BJ (cell line): ENCODE results near the gene PHLDB1. TPM values are rescaled to one million over a fixed set of nuclear protein-coding genes. Genes with fewer than 3 reads are reported as not detected.
"Not testable (repeated sequence)": the region's sequence is repeated elsewhere in the genome, so short reads cannot be mapped to it uniquely, and the experiment has no call there.

ENCODE experiments used
- CTCF ChIA-PET: fragments of 350-600 bp; formaldehyde crosslinking; extraction: SDS; loops from one replicate; lab custom pipeline; 2021; ENCODE audit warnings: antibody characterized with exemption, inconsistent platforms; lab: Yijun Ruan, JAX
- POLR2A ChIA-PET: fragments of 300-600 bp; sonication (Branson Sonifier 250); formaldehyde crosslinking; extraction: SDS; loops from one replicate; lab custom pipeline; 2021; ENCODE audit warnings: antibody characterized with exemption; lab: Charles Lee
- DNase-seq: peaks from one replicate; pipeline ENCODE4 v3.0.0-alpha.2; 2011; ENCODE audit warnings: low read depth
- H3K27me3 ChIP-seq: 2 replicates; pipeline ENCODE4 v1.6.0; 2011; ENCODE audit warnings: low read length; ENCODE audit not compliant: control insufficient read depth, insufficient read depth
- H3K36me3 ChIP-seq: 2 replicates; pipeline ENCODE4 v1.5.1; 2011; ENCODE audit warnings: low read length; ENCODE audit not compliant: control insufficient read depth, insufficient read depth
- H3K4me3 ChIP-seq: 2 replicates; pipeline ENCODE4 v1.5.1; 2011; ENCODE audit warnings: low read depth, mild to moderate bottlenecking, control low read depth, low read length
- polyA minus RNA-seq: library from RNA; depleted of rRNA, polyadenylated mRNA; stranded (reverse); fragments of >200 nt; gene quantifications from 2 replicates; pipeline ENCODE4 v1.2.3, GENCODE V29; 2011; rRNA and poly(A)+ RNA removed
- polyA plus RNA-seq: library from polyadenylated mRNA; depleted of rRNA; stranded (reverse); fragments of >200 nt; gene quantifications from 2 replicates; pipeline ENCODE4 v1.2.3, GENCODE V29; 2011; rRNA removed
- TF ChIP-seq, protein P1 (sequence below): IDR thresholded peaks from 2 replicates; pipeline ENCODE4 v1.5.1; 2011; ENCODE audit warnings: low read depth, mild to moderate bottlenecking, control low read depth, inconsistent platforms, low read length, moderate library complexity; ENCODE audit not compliant: insufficient read depth

PHLDB1 gene
- polyA plus RNA-seq (51.1 and 74.7 TPM in 2 replicates), polyA minus RNA-seq (75.4 and 90.5 TPM in 2 replicates)

GRCh38 chr11:118607401-118608359, at the start of gene PHLDB1:
Gene PHLDB1 (plus strand): TSS chr11:118607615. CDS start chr11:118613837, 6,222 bp downstream.
- TF ChIP-seq, protein P1, sequence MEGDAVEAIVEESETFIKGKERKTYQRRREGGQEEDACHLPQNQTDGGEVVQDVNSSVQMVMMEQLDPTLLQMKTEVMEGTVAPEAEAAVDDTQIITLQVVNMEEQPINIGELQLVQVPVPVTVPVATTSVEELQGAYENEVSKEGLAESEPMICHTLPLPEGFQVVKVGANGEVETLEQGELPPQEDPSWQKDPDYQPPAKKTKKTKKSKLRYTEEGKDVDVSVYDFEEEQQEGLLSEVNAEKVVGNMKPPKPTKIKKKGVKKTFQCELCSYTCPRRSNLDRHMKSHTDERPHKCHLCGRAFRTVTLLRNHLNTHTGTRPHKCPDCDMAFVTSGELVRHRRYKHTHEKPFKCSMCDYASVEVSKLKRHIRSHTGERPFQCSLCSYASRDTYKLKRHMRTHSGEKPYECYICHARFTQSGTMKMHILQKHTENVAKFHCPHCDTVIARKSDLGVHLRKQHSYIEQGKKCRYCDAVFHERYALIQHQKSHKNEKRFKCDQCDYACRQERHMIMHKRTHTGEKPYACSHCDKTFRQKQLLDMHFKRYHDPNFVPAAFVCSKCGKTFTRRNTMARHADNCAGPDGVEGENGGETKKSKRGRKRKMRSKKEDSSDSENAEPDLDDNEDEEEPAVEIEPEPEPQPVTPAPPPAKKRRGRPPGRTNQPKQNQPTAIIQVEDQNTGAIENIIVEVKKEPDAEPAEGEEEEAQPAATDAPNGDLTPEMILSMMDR = peak; percentile 79

GRCh38 chr11:118560806-118561205, 46.6 kb upstream of the PHLDB1 start:
- ChIA-PET POLR2A (no interaction called here), CTCF (no interaction called here)
- TF ChIP-seq, protein P1 = no peak
- DNase-seq = no peak
- Histone ChIP-seq H3K27me3 (no peaks in the 10 kb centered on the region), H3K4me3 (no peak overlapping the region), H3K36me3 (peaks cover 4% of the 10 kb centered on the region; the same call in 1 of the 2 replicates)

More at GRCh38 chr11:118607401-118608359, at the start of gene PHLDB1:
- no peak for DNase-seq
- CTCF ChIA-PET = interaction anchor here (0.8 to 10.8 kb wide), 11 partner anchors 13 to 320 kb away, joined by 3 to 78 read pairs (median 4); no protein-coding TSS in a partner anchor
- POLR2A ChIA-PET = interaction anchor here (0.6 to 2.2 kb wide), 5 partner anchors 11 to 309 kb away, joined by 3 to 20 read pairs (median 8); no protein-coding TSS in a partner anchor
- H3K36me3 ChIP-seq = 0 out of 2 replicates have a peak, but pooled peaks cover 2% of the 10 kb centered on the region
- H3K4me3 ChIP-seq = peak within 1 kb of the TSS; percentile 68
- no peaks in the 10 kb centered on the region for H3K27me3 ChIP-seq

GRCh38 chr11:118565051-118565450, 42.4 kb upstream of the PHLDB1 start:
- DNase-seq = no peak
- H3K4me3 ChIP-seq = peak overlapping the region; percentile 23
- CTCF ChIA-PET = interaction anchor here (0.6 kb wide), 1 partner anchor 155 kb away, joined by 4 read pairs; no protein-coding TSS in a partner anchor

GRCh38 chr11:118569670-118570069, 37.7 kb upstream of the PHLDB1 start:
- no peaks in the 10 kb centered on the region for H3K27me3 ChIP-seq
- TF ChIP-seq, protein P1 = no peak
- H3K36me3 ChIP-seq = no peaks in the 10 kb centered on the region
- no peak overlapping the region for H3K4me3 ChIP-seq
- no peak for DNase-seq
- ChIA-PET CTCF (interaction anchor here (1.1 to 1.2 kb wide), 2 partner anchors 47 to 81 kb away, joined by 3 read pairs; no protein-coding TSS in a partner anchor), POLR2A (no interaction called here)

More at GRCh38 chr11:118565051-118565450, 42.4 kb upstream of the PHLDB1 start:
- TF ChIP-seq, protein P1 = no peak
- POLR2A ChIA-PET = no interaction called here
- Histone ChIP-seq H3K27me3 (no peaks in the 10 kb centered on the region), H3K36me3 (no peaks in the 10 kb centered on the region)

- Histone ChIP-seq H3K4me3 (no peak overlapping the region), H3K27me3 (no peaks in the 10 kb centered on the region), H3K36me3 (no peaks in the 10 kb centered on the region)
- ChIA-PET POLR2A (no interaction called here), CTCF (no interaction called here)
- DNase-seq = no peak
- TF ChIP-seq, protein P1 = no peak
Observed at GRCh38 chr11:118570787-118571186, 36.6 kb upstream of the PHLDB1 start.

GRCh38 chr11:118571701-118572060, 35.7 kb upstream of the PHLDB1 start:
- CTCF ChIA-PET, DNase-seq: not testable (repeated sequence)

More at GRCh38 chr11:118571701-118572060, 35.7 kb upstream of the PHLDB1 start:
- POLR2A ChIA-PET = interaction anchor here (0.5 to 0.6 kb wide), 2 partner anchors 41 to 116 kb away, joined by 4 read pairs; no protein-coding TSS in a partner anchor
- H3K36me3 ChIP-seq, H3K27me3 ChIP-seq: not testable (repeated sequence)
- H3K4me3 ChIP-seq = peak overlapping the region; percentile 99
